K562 (cell line): ENCODE measurements around the gene HOXB3. TPM values are rescaled to one million over a fixed set of nuclear protein-coding genes. Genes with fewer than 3 reads are reported as not detected.

Experiments
- ATAC-seq: fragments of 200-7000 bp; cut with Tn5 transposase; 3 replicates; pipeline ENCODE4 v1.9.1; 2020; ENCODE audit warnings: moderate library complexity
- BruUV-seq: library from RNA; stranded (reverse); fragments of 400-500 nt; replicated peaks from 2 replicates; lab custom pipeline; 2021; lab: Mats Ljungman, UMichigan
- CTCF ChIA-PET: fragments of 300-600 bp; formaldehyde crosslinking; extraction: SDS; loops from one replicate; lab custom pipeline; 2021; ENCODE audit warnings: low intra/inter-chr PET ratio; lab: Yijun Ruan, JAX
- POLR2A ChIA-PET: fragments of 300-600, 350-650 bp; sonication (Branson Sonifier 250); formaldehyde crosslinking; extraction: SDS; loops from one replicate; lab custom pipeline; 2021; ENCODE audit warnings: antibody characterized with exemption, inconsistent platforms; lab: Yijun Ruan, JAX
- DNase-seq, 4 experiments: peaks; one replicate each; pipeline versions ENCODE4 v3.0.0 to v3.0.0-alpha.2; 2011 to 2018; ENCODE audit warnings: low spot score in 3 of 4, mixed read lengths in 3 of 4; ENCODE audit errors: extremely low read depth in 1 of 4
- FAIRE-seq: peaks from 2 replicates; lab custom pipeline; 2011; peaks lifted over from hg19 to GRCh38; lab: Jason Lieb, UNC
- H2AFZ ChIP-seq: 2 replicates; pipeline ENCODE4 v1.6.0; 2011; ENCODE audit warnings: low read depth, low read length, control low read depth, inconsistent platforms
- H3K27ac ChIP-seq: fragments of 200-600 bp; 3 replicates; pipeline ENCODE4 v1.8.0; 2011; ENCODE audit warnings: low read depth, mild to moderate bottlenecking, control low read depth, inconsistent platforms, low read length, moderate library complexity, mixed read lengths; ENCODE audit errors: extremely low read depth
- H3K27me3 ChIP-seq, 2 experiments: fragments of 300-600 bp in 1 of 2; 2 replicates in 1 of 2; 3 replicates in 1 of 2; pipeline versions ENCODE4 v1.6.0 to v1.8.0; 2011; ENCODE audit warnings: inconsistent platforms in 2 of 2, low read length in 2 of 2, mild to moderate bottlenecking in 1 of 2, mixed read lengths in 1 of 2, moderate library complexity in 1 of 2; ENCODE audit not compliant: control insufficient read depth in 2 of 2, insufficient read depth in 2 of 2
- H3K36me3 ChIP-seq: fragments of 300-600 bp; 3 replicates; pipeline ENCODE4 v1.8.0; 2011; ENCODE audit warnings: mild to moderate bottlenecking, low read length, inconsistent platforms; ENCODE audit not compliant: control insufficient read depth, insufficient read depth
- H3K4me1 ChIP-seq, 2 experiments: fragments of 200-600 bp in 1 of 2; replicated peaks in 1 of 2; 2 replicates in 1 of 2; 3 replicates in 1 of 2; pipeline versions ENCODE4 v1.5.1 to v1.8.0; 2011; ENCODE audit warnings: inconsistent platforms in 2 of 2, low read length in 2 of 2, mild to moderate bottlenecking in 1 of 2, mixed read lengths in 1 of 2, moderate library complexity in 1 of 2; ENCODE audit not compliant: control insufficient read depth in 2 of 2, insufficient read depth in 2 of 2
- H3K4me2 ChIP-seq: 2 replicates; pipeline ENCODE4 v1.6.1; 2011; ENCODE audit warnings: low read length, control low read depth, inconsistent platforms, mixed read lengths; ENCODE audit not compliant: insufficient read depth
- H3K4me3 ChIP-seq: fragments of 200-600 bp; sonication (generic), shearing (Covaris generic); 2 replicates; pipeline ENCODE4 v1.5.1; 2016; ENCODE audit warnings: control low read depth, inconsistent platforms
- H3K79me2 ChIP-seq: fragments of 200-600 bp; 3 replicates; pipeline ENCODE4 v1.8.0; 2011; ENCODE audit warnings: low read length, inconsistent platforms; ENCODE audit not compliant: control insufficient read depth, insufficient read depth
- H3K9ac ChIP-seq, 2 experiments: 2 replicates each; pipeline versions ENCODE4 v1.6.0 to v1.6.1; 2011; ENCODE audit warnings: low read depth in 2 of 2, low read length in 2 of 2, control low read depth in 1 of 2, inconsistent platforms in 1 of 2, mild to moderate bottlenecking in 1 of 2, mixed read lengths in 1 of 2; ENCODE audit not compliant: insufficient read depth in 1 of 2
- H3K9me1 ChIP-seq: one replicate; pipeline ENCODE4 v1.6.0; 2011; ENCODE audit warnings: inconsistent platforms, mild to moderate bottlenecking, low read length, moderate library complexity; ENCODE audit not compliant: control insufficient read depth, insufficient read depth
- H3K9me3 ChIP-seq: replicated peaks from 2 replicates; pipeline ENCODE4 v1.5.1; 2011; ENCODE audit warnings: low read depth, low read length, inconsistent platforms; ENCODE audit not compliant: control insufficient read depth, insufficient read depth
- H4K20me1 ChIP-seq: replicated peaks from 2 replicates; pipeline ENCODE4 v1.6.1; 2011; ENCODE audit warnings: low read length, inconsistent platforms, mixed read lengths; ENCODE audit not compliant: control insufficient read depth, insufficient read depth
- GATA2 ChIP-seq: sonication (generic); formaldehyde crosslinking; IDR thresholded peaks from 2 replicates; pipeline ENCODE4 v1.4.0; 2020; ENCODE audit warnings: mild to moderate bottlenecking, missing genetic modification reagents
- HDAC1 ChIP-seq, 2 experiments: fragments of 450-650 bp; IDR thresholded peaks; 2 replicates each; pipeline ENCODE4 v1.6.1; 2016 to 2017; ENCODE audit warnings: inconsistent platforms in 1 of 2, mild to moderate bottlenecking in 1 of 2, moderate library complexity in 1 of 2
- NONO ChIP-seq, 2 experiments: fragments of 200-400 bp in 1 of 2; fragments of 450-650 bp in 1 of 2; formaldehyde crosslinking in 1 of 2; IDR thresholded peaks; 2 replicates each; pipeline ENCODE4 v1.6.1; 2017; ENCODE audit warnings: low read depth in 2 of 2, mild to moderate bottlenecking in 2 of 2, moderate library complexity in 2 of 2, low read length in 1 of 2
- WGBS: fragments of 100-300 bp; shearing (Covaris generic); methylation state at CpG from one replicate; pipeline ENCODE4 v1.1.6; 2016; ENCODE audit warnings: low coverage, mixed read lengths; ENCODE audit not compliant: insufficient coverage; ENCODE audit errors: missing lambda C conversion rate; 5-methylcytosine and 5-hydroxymethylcytosine counted together
- in situ Hi-C: fragments of 300-500 bp; cut with MboI; formaldehyde crosslinking; loops from 4 replicates; pipeline ENCODE4 v1.15.0; 2018; ENCODE audit warnings: inconsistent platforms, mixed read lengths
- intact Hi-C: fragments of 100-400 bp; cut with micrococcal nuclease; formaldehyde crosslinking; loops from 2 replicates; pipeline ENCODE4 v1.14.2; 2022
- polyA plus RNA-seq, 8 experiments: library from polyadenylated mRNA; depleted of rRNA in 4 of 8; stranded (reverse) in 5 of 8; unstranded in 3 of 8; fragments of >200 nt; fragmentation: Nextera tagmentation in 2 of 8; fragmentation: Illumina TruSeq in 1 of 8; extraction: Ambion mirVana in 2 of 8; extraction: Trizol in 1 of 8; gene quantifications; 2 replicates each; pipeline versions ENCODE4 v1.2.1 to v1.2.3, GENCODE V29; 2011 to 2014; ENCODE audit warnings: inconsistent platforms in 1 of 8, missing spikeins in 1 of 8
- total RNA-seq, 7 experiments: library from RNA; depleted of rRNA in 6 of 7; stranded (reverse); fragments of >200 nt in 6 of 7; fragmentation: Illumina TruSeq in 2 of 7; extraction: Trizol in 2 of 7; gene quantifications; 2 replicates each; pipeline versions ENCODE4 v1.2.1 to v1.2.3, GENCODE V29; 2011 to 2021; ENCODE audit warnings: low replicate concordance in 1 of 7

HOXB3 gene
- total and polyA plus RNA-seq, 9 of the 15 experiments (the other 6 are each of a cell fraction or from before 2014, with no cell fraction given), result 2.4 to 41.3 (median 20.2) TPM

DNA sequence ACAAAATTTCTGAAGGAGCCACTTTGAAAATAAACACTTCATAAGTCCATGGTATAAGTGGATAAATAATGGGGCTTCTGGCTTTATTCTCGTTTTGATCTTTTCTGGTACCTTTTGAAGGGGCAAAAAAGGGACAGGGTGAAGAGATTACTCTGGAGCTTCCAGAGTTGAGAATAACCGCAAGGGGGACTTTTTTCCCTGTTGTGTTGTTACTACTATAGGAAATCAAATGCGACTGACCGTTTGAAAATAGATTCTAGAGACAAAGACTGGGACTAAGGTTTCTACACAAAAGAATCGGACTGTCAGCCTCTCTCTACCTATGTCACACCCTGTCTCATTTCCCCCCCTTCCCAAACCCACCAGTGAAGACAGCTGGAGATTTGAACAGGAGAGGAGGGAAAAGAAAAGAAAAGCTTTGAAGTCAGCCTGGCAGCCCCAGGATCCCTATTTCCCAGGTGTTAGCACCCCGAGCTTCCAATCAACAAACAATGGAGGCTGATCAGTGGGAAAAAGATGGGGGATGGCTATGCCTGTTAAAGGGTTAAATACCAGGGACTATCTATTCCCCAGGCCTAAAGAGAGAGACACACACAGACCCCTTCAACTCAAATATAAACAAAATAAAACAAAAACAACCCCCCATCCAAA, 20.2 kb downstream of the HOXB3 start:
- Histone ChIP-seq H3K4me2 (peak overlapping the region; percentile 59; the same call in 1 of the 2 replicates), H4K20me1 (no peaks in the 10 kb centered on the region; the same call in 1 of the 2 replicates), H3K9me3 (no peaks in the 10 kb centered on the region), H3K27me3 (no peaks in the 10 kb centered on the region), H2AFZ (no peak overlapping the region), H3K4me3 (peak overlapping the region; percentile 14; the same call in 1 of the 2 replicates), H3K79me2 (peaks cover 88% of the 10 kb centered on the region), H3K36me3 (peaks cover 95% of the 10 kb centered on the region), H3K27ac (peak overlapping the region; percentile 44; the same call in 1 of the 3 replicates), H3K4me1 (peaks cover 40 to 54% of the 10 kb centered on the region in 2 experiments), H3K9me1 (no peaks in the 10 kb centered on the region), H3K9ac (peak overlapping the region; percentile 24 to 38; a peak in 2 of 4 replicates)
- in situ Hi-C loops (no loop called here), intact Hi-C loops (no loop called here)
- ChIA-PET CTCF (no interaction called here), POLR2A (interaction anchor here (0.6 to 2.2 kb wide), 5 partner anchors 13 to 155 kb away, joined by 3 to 9 read pairs (median 4); no protein-coding TSS in a partner anchor)
- no peak for ATAC-seq
- BruUV-seq, result no TSS peak
- no peak for DNase-seq
- no peak for FAIRE-seq
- 0 out of 4 replicates have a peak, but pooled peaks of 1 of the 2 experiments have one; percentile 34 for TF ChIP-seq HDAC1 (IDR thresholded peaks at IDR 0.05)
- TF ChIP-seq GATA2, result no peak
- WGBS, result 56% methylated on average over 6 of the region's 6 CpGs

GRCh38 chr17:48569240-48569582, 20.8 kb downstream of the HOXB3 start:
- no peak overlapping the region for H3K4me2 ChIP-seq
- ATAC-seq (no peak), FAIRE-seq (no peak), DNase-seq (no peak)
- no peak overlapping the region for H2AFZ ChIP-seq
- in situ Hi-C loops, result no loop called here
- H3K9ac ChIP-seq, result no peak overlapping the region; a peak in 1 of 4 replicates
- intact Hi-C loops, result no loop called here
- H3K9me1 ChIP-seq, result no peaks in the 10 kb centered on the region
- no peaks in the 10 kb centered on the region; the same call in 1 of the 2 replicates for H4K20me1 ChIP-seq
- no peaks in the 10 kb centered on the region for H3K9me3 ChIP-seq
- POLR2A ChIA-PET, result interaction anchor here (1.7 kb wide), 1 partner anchor 21 kb away, joined by 8 read pairs; no protein-coding TSS in a partner anchor
- peaks cover 96% of the 10 kb centered on the region; the same call in 2 of the 3 replicates for H3K36me3 ChIP-seq
- H3K4me3 ChIP-seq, result no peak overlapping the region
- no peak for TF ChIP-seq NONO (IDR thresholded peaks at IDR 0.05; ENCODE audit: low read depth in 2 of 2, low read length in 1 of 2)
- H3K79me2 ChIP-seq, result peaks cover 82% of the 10 kb centered on the region
- CTCF ChIA-PET, result no interaction called here
- H3K4me1 ChIP-seq, result peaks cover 39 to 50% of the 10 kb centered on the region in 2 experiments
- no peaks in the 10 kb centered on the region for H3K27me3 ChIP-seq
- 92% methylated on average over 2 of the region's 3 CpGs for WGBS
- no TSS peak for BruUV-seq
- H3K27ac ChIP-seq, result no peak overlapping the region
